Neural crest cell (in vitro differentiated cells): ENCODE results near the gene KCNC3. TPM values are rescaled to one million over a fixed set of nuclear protein-coding genes. Genes with fewer than 3 reads are reported as not detected.

ENCODE experiments used
- DNase-seq: peaks from one replicate; pipeline ENCODE4 v3.0.0; 2021; ENCODE audit warnings: low read depth, mixed read lengths, low spot score
- H3K27ac Mint-ChIP-seq: one replicate; pipeline ENCODE4 v1.8.0; 2021; ENCODE audit warnings: mild to moderate bottlenecking, mixed read lengths; ENCODE audit not compliant: unreplicated experiment
- H3K27me3 Mint-ChIP-seq: 2 replicates; pipeline ENCODE4 v1.8.0; 2021; ENCODE audit warnings: low read depth, mild to moderate bottlenecking, mixed read lengths
- H3K36me3 Mint-ChIP-seq: 2 replicates; pipeline ENCODE4 v1.8.0; 2021; ENCODE audit warnings: low read depth, mild to moderate bottlenecking, mixed read lengths
- H3K4me1 Mint-ChIP-seq: 2 replicates; pipeline ENCODE4 v1.8.0; 2021; ENCODE audit warnings: mixed read lengths
- H3K4me3 Mint-ChIP-seq: one replicate; pipeline ENCODE4 v1.8.0; 2021; ENCODE audit warnings: mild to moderate bottlenecking, mixed read lengths
- H3K9me3 Mint-ChIP-seq: 2 replicates; pipeline ENCODE4 v1.8.0; 2021; ENCODE audit warnings: mixed read lengths
- CTCF ChIP-seq: fragments of 200-600 bp; sonication (generic); conservative IDR thresholded peaks from 2 replicates; pipeline ENCODE4 v1.5.0; 2021; ENCODE audit warnings: antibody characterized with exemption, mild to moderate bottlenecking
- total RNA-seq: library from RNA; stranded (reverse); gene quantifications from 2 replicates; pipeline ENCODE4 v1.2.1, GENCODE V29; 2021

Gene KCNC3
- total RNA-seq, 1 donor from 2014 or later, result 4.2 TPM

GRCh38 chr19:50312967-50313811 lies 16.0 kb downstream of the KCNC3 start:
- H3K27me3 Mint-ChIP-seq, result peaks cover 88% of the 10 kb centered on the region
- no peak for TF ChIP-seq CTCF
- no peak for DNase-seq
- H3K36me3 Mint-ChIP-seq, result no peaks in the 10 kb centered on the region
- no peaks in the 10 kb centered on the region for H3K9me3 Mint-ChIP-seq
- peak overlapping the region; percentile 65 for H3K4me3 Mint-ChIP-seq
- peaks cover 20% of the 10 kb centered on the region for H3K4me1 Mint-ChIP-seq
- no peak overlapping the region for H3K27ac Mint-ChIP-seq

- H3K4me3 Mint-ChIP-seq, result peak overlapping the region; percentile 70
- TF ChIP-seq CTCF, result no peak
- H3K27me3 Mint-ChIP-seq, result peaks cover 86% of the 10 kb centered on the region
- no peaks in the 10 kb centered on the region for H3K36me3 Mint-ChIP-seq
- H3K9me3 Mint-ChIP-seq, result no peaks in the 10 kb centered on the region
- DNase-seq, result peak; percentile 52
- H3K27ac Mint-ChIP-seq, result peak overlapping the region; percentile 50
- H3K4me1 Mint-ChIP-seq, result peaks cover 20% of the 10 kb centered on the region
These were observed 17.2 kb downstream of the KCNC3 start for GRCh38 chr19:50311723-50312635.

GRCh38 chr19:50310759-50311465 lies 18.3 kb downstream of the KCNC3 start:
- peaks cover 84% of the 10 kb centered on the region for H3K27me3 Mint-ChIP-seq
- no peak for TF ChIP-seq CTCF
- no peaks in the 10 kb centered on the region for H3K9me3 Mint-ChIP-seq
- H3K4me3 Mint-ChIP-seq, result peak overlapping the region; percentile 49
- no peak for DNase-seq
- peaks cover 20% of the 10 kb centered on the region for H3K4me1 Mint-ChIP-seq
- H3K27ac Mint-ChIP-seq, result no peak overlapping the region
- no peaks in the 10 kb centered on the region for H3K36me3 Mint-ChIP-seq

GRCh38 chr19:50309396-50310125 lies 19.6 kb downstream of the KCNC3 start:
- Mint-ChIP-seq H3K4me3 (no peak overlapping the region), H3K27ac (no peak overlapping the region), H3K4me1 (peaks cover 11% of the 10 kb centered on the region), H3K9me3 (no peaks in the 10 kb centered on the region), H3K36me3 (no peaks in the 10 kb centered on the region), H3K27me3 (peaks cover 74% of the 10 kb centered on the region)
- no peak for TF ChIP-seq CTCF
- DNase-seq, result no peak
